Measurements from ENCODE around the gene RAB17.

RAB17 gene

DNA sequence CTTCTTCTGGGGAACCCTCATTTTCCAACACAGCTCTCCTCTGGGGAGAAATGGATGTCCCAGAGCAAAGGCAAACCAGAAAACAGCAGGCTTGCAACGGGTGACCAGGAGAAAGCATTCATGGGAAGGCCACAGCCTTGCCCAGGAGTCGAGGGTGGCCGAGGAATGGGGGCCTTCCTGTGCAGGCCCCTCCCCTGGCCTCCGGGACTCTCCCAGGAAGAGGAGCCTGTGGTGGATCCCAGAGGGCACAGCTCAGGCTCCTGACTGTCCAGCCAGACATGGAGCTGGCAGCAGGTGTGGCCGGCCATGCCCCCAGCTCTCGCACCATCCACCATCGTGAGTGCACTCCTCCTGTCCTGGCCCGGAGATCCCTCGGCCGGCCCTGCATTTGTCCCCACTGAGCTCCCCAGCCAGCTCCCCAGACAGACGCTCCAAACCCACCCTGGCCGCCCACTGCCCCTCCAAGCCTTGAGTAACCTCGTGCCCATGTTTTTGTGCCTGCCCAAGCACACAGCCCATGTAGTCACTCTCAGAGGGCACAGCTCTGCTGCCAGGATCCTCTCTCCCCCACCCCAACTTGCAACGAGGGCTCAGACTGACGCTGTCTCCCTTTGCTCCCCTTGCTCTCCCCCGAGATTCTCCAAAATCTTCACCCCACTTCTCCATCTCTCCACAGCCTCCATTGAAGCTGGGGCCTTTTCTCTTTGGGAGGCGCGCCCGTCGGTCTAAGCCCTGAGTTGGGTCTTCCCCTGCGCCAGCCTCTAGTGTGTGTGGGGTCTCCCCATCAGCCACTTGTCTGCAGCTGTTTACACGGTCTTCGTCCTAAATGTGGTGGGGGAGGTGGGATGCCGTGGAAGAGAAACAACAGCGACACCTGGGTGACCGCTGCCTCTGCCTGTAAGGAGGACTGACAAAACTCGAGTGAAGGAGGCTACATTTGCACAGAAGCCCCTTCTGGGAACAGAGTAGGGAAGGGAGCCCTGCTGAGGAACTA is 14.4 kb downstream of the RAB17 start:
- H3K27me3 ChIP-seq (replicated peaks; ENCODE audit: insufficient read depth, low read length), result no peaks in the 10 kb centered on the region
- no peaks in the 10 kb centered on the region for H3K36me3 ChIP-seq (replicated peaks; ENCODE audit: insufficient read depth, low read length)
- no peaks in the 10 kb centered on the region for H3K79me2 ChIP-seq (ENCODE audit: low read length)
- H3F3A ChIP-seq (ENCODE audit: insufficient read depth, low read length), result no peaks in the 10 kb centered on the region
- H2AFZ ChIP-seq (ENCODE audit: low read length), result no peak overlapping the region
- no peaks in the 10 kb centered on the region for H3K9me3 ChIP-seq (replicated peaks; ENCODE audit: insufficient read depth, low read length)
- no peak overlapping the region for H3K9ac ChIP-seq (ENCODE audit: low read length)
- peaks cover 7% of the 10 kb centered on the region for H3K4me1 ChIP-seq (ENCODE audit: low read length)
- no peaks in the 10 kb centered on the region for H3K9me2 ChIP-seq (replicated peaks; ENCODE audit: insufficient read depth, low read length)
- H3K4me3 ChIP-seq (ENCODE audit: low read length), result no peak overlapping the region
- no peak overlapping the region for H3K27ac ChIP-seq (ENCODE audit: low read length)
- no peak for DNase-seq
- H4K20me1 ChIP-seq (ENCODE audit: insufficient read depth, low read length), result no peaks in the 10 kb centered on the region
- TF ChIP-seq EZH2phosphoT487 (IDR thresholded peaks at IDR 0.05; ENCODE audit: low read length) (no peak), EZH2 (optimal IDR thresholded peaks at IDR 0.05; ENCODE audit: low read depth, low read length) (no peak)
- TF ChIP-seq, protein P1, sequence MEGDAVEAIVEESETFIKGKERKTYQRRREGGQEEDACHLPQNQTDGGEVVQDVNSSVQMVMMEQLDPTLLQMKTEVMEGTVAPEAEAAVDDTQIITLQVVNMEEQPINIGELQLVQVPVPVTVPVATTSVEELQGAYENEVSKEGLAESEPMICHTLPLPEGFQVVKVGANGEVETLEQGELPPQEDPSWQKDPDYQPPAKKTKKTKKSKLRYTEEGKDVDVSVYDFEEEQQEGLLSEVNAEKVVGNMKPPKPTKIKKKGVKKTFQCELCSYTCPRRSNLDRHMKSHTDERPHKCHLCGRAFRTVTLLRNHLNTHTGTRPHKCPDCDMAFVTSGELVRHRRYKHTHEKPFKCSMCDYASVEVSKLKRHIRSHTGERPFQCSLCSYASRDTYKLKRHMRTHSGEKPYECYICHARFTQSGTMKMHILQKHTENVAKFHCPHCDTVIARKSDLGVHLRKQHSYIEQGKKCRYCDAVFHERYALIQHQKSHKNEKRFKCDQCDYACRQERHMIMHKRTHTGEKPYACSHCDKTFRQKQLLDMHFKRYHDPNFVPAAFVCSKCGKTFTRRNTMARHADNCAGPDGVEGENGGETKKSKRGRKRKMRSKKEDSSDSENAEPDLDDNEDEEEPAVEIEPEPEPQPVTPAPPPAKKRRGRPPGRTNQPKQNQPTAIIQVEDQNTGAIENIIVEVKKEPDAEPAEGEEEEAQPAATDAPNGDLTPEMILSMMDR (IDR thresholded peaks at IDR 0.05; ENCODE audit: low read length), result no peak
- H3K4me2 ChIP-seq (ENCODE audit: low read depth, low read length), result no peak overlapping the region

- TF ChIP-seq, protein P1 (IDR thresholded peaks at IDR 0.05; ENCODE audit: low read length), result no peak
- TF ChIP-seq EZH2 (optimal IDR thresholded peaks at IDR 0.05; ENCODE audit: low read depth, low read length), result no peak
- TF ChIP-seq EZH2phosphoT487 (IDR thresholded peaks at IDR 0.05; ENCODE audit: low read length), result no peak
These were observed 15.4 kb downstream of the RAB17 start for GRCh38 chr2:237574894-237575868.

GRCh38 chr2:237574467-237574866 is 16.1 kb downstream of the RAB17 start:
- Histone ChIP-seq H3K27me3 (replicated peaks; ENCODE audit: insufficient read depth, low read length) (no peaks in the 10 kb centered on the region), H3K79me2 (ENCODE audit: low read length) (no peaks in the 10 kb centered on the region), H3K4me1 (ENCODE audit: low read length) (peaks cover 7% of the 10 kb centered on the region), H3K4me3 (ENCODE audit: low read length) (no peak overlapping the region), H4K20me1 (ENCODE audit: insufficient read depth, low read length) (no peaks in the 10 kb centered on the region), H3K27ac (ENCODE audit: low read length) (no peak overlapping the region), H3K9ac (ENCODE audit: low read length) (no peak overlapping the region), H3K36me3 (replicated peaks; ENCODE audit: insufficient read depth, low read length) (no peaks in the 10 kb centered on the region), H2AFZ (ENCODE audit: low read length) (no peak overlapping the region), H3K4me2 (ENCODE audit: low read depth, low read length) (no peak overlapping the region), H3K9me2 (replicated peaks; ENCODE audit: insufficient read depth, low read length) (no peaks in the 10 kb centered on the region), H3K9me3 (replicated peaks; ENCODE audit: insufficient read depth, low read length) (no peaks in the 10 kb centered on the region), H3F3A (ENCODE audit: insufficient read depth, low read length) (no peaks in the 10 kb centered on the region)
- DNase-seq, result no peak
- TF ChIP-seq EZH2phosphoT487 (IDR thresholded peaks at IDR 0.05; ENCODE audit: low read length) (no peak), EZH2 (optimal IDR thresholded peaks at IDR 0.05; ENCODE audit: low read depth, low read length) (no peak)
- TF ChIP-seq, protein P1 (IDR thresholded peaks at IDR 0.05; ENCODE audit: low read length), result no peak

More at GRCh38 chr2:237574894-237575868, 15.4 kb downstream of the RAB17 start:
- Histone ChIP-seq H4K20me1 (ENCODE audit: insufficient read depth, low read length) (no peaks in the 10 kb centered on the region), H3K9me3 (replicated peaks; ENCODE audit: insufficient read depth, low read length) (no peaks in the 10 kb centered on the region), H3K4me2 (ENCODE audit: low read depth, low read length) (no peak overlapping the region), H3K4me3 (ENCODE audit: low read length) (no peak overlapping the region), H3K36me3 (replicated peaks; ENCODE audit: insufficient read depth, low read length) (no peaks in the 10 kb centered on the region), H2AFZ (ENCODE audit: low read length) (no peak overlapping the region), H3K79me2 (ENCODE audit: low read length) (no peaks in the 10 kb centered on the region), H3K27me3 (replicated peaks; ENCODE audit: insufficient read depth, low read length) (no peaks in the 10 kb centered on the region), H3K4me1 (ENCODE audit: low read length) (peaks cover 7% of the 10 kb centered on the region), H3F3A (ENCODE audit: insufficient read depth, low read length) (no peaks in the 10 kb centered on the region), H3K9ac (ENCODE audit: low read length) (no peak overlapping the region), H3K9me2 (replicated peaks; ENCODE audit: insufficient read depth, low read length) (no peaks in the 10 kb centered on the region), H3K27ac (ENCODE audit: low read length) (no peak overlapping the region)
- no peak for DNase-seq
